CD4-positive, alpha-beta T cell treated with Interferon alpha-2 for 1 hour (primary cell): ENCODE measurements around the gene P2RY4.
"Not testable (repeated sequence)": the region's sequence is repeated elsewhere in the genome, so short reads cannot be mapped to it uniquely, and the experiment has no call there.

Source experiments
- DNase-seq, 2 donors: peaks; one replicate each; pipeline ENCODE4 v3.0.0-alpha.2; 2020 to 2022

The P2RY4 gene

GRCh38 chrX:70241501-70241900 is 18.5 kb downstream of the P2RY4 start:
- DNase-seq: no peak

- no peak for DNase-seq
Observed at GRCh38 chrX:70240751-70241150, 19.3 kb downstream of the P2RY4 start.

DNA sequence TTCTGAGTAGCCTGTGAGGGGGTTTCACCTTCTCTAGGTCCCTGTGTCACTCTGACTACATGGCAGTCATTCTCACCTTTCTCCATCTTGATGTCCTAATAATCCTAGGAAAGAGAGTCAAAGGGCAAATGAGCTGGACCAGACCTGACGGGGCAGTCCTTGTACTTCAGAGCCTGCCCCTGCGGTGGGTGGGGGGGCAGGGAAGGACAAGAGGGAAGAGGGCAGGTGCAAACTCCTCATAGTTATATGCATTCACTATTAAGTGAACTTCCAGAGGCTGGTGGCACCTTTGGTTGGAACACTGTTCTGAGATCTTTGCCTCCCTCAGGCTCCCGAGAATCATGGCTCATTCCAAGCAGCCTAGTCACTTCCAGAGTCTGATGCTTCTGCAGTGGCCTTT is 25.6 kb downstream of the P2RY4 start, which contains the start of gene AWAT1:
Gene AWAT1, plus strand, starts transcription at position 301 of the 400 bp plus-strand sequence. Its CDS starts 41 bp downstream, at position 342.
- DNase-seq: no peak

DNA sequence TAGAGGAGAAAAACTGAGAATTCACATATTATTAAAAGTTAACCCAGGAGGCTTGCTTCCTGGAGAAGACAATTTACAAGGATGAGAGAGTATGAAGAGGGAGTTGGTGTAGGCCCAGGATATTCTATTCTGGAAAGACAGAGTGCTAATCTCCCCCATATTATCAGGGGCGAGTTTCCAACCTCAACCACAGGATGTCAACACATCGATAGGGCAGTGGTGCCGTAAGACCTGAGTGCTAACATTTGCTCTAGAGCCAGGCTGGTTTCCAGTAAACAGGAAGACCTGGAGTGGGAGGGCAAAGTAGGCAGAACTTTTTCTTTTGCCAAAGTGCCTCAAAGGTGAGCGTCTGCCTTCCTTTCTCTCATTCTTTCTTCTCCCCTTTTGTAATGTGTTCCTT is 28.3 kb downstream of the P2RY4 start:
- DNase-seq: no peak

GRCh38 chrX:70226687-70227086 is 33.3 kb downstream of the P2RY4 start:
- DNase-seq: no peak

DNA sequence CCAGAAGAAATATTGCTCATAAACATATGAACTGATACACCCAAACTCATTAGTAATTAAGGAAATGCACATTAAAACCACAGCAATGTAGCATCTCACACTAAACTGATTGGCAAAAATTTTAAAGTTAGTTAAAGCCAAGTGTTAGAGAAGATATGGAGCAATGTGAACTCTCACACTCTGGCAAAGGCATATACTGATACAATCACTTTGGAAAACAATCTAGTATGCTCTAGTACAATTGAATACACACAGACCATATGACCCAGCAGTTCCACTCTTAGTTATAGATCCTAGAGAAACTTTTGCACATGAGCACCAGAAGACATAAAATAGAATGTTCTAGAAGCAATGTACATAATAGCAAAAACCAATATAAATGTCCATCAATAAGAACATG is 34.0 kb downstream of the P2RY4 start:
- DNase-seq: no peak

DNA sequence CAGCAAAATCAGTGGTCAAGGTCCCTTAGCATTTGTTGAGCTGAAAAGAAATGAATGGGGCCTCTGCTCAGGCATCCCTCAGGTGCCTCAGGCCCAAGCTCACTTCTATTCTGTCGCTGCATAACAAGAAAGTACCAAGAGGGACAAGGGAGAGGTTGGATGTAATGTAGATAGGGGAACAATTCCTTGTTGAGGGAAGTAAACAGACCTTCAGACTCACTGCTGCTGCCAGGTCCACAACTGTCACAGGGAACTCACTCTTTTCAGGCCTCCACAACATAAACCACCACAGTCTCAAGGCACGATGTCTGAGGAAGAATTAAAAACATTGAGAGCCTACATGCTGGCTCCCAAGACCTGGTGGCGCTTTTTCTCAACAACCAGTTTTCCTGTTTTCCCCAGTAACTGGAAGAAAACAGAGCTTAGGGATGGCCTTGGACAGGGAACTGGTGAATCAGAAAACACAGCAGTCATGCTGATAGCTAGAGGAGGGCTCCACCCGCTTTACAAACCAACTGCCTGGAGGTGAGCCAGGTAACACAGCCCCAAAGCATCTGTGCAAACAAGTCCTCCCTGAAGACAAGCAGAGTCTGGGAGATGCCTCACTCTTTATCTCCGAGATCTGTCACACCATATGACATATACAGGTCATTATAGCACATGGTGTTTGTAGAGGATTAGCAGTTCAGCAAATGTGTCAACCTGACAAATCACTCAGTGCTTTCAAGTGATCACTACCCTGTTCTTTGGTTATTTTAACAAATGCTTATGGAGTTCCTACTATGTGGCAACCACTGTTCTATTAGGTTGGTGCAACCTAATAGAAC is 39.9 kb downstream of the P2RY4 start:
- DNase-seq: no peak

DNA sequence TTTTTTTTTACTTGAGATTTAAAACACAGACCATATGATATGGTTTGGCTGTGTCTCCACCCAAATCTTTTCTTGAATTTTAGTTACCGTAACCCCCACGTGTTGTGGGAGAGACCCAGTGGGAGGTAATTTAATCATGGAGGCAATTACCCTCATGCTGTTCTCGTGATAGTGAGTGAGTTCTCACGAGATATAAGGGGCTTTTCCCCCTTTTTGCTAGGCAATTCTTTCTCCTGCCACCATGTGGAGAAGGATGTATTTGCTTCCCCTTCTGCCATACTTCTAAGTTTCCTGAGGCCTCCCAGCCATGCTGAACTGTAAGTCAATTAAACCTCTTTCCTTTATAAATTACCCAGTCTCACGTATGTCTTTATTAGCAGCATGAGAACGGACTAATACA is 50.4 kb downstream of the P2RY4 start:
- DNase-seq: not testable (repeated sequence)

DNA sequence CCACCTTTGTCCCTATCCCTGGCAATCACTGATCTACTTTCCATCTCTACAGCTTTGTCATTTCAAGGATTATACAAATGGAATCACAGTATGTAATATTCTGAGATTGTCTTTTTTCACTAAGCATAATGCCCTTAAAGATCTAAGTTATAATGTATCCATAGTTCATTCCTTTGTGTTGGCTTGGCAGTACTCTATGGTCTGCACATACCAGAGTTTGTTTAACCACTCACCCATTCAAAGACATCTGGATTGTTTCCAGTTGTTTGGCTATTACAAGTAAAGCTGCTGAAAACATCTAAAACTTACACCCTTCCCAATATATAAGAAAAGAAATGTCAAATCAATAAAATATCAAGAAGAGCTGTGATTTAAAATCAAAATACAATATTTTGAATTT is 51.5 kb downstream of the P2RY4 start:
- no peak for DNase-seq
